Activated B cell treated with CpG ODN at 0.5 μM for 24 hours (primary cell): Measurements from ENCODE around the gene S100A11. TPM values are rescaled to one million over a fixed set of nuclear protein-coding genes. Genes with fewer than 3 reads are reported as not detected.
A peak's percentile ranks its signal among the peaks of the same experiment; 100 is the strongest.

Experiments used
- ATAC-seq: fragments of 200-7000 bp; cut with Tn5 transposase; one replicate; pipeline ENCODE4 v1.10.0; 2021; ENCODE audit warnings: low read depth, mild to moderate bottlenecking, moderate library complexity
- CTCF ChIA-PET: fragments of 350-600 bp; sonication (Branson Sonifier 250); formaldehyde crosslinking; loops from one replicate; lab custom pipeline; 2021; ENCODE audit warnings: antibody characterized with exemption; lab: Charles Lee
- POLR2A ChIA-PET: fragments of 350-600 bp; sonication (Branson Sonifier 250); formaldehyde crosslinking; loops from one replicate; lab custom pipeline; 2021; ENCODE audit warnings: antibody characterized with exemption; lab: Charles Lee
- DNase-seq: peaks from one replicate; pipeline ENCODE4 v3.0.0; 2022
- H3K27ac Mint-ChIP-seq: one replicate; pipeline ENCODE4 v1.8.0; 2020; ENCODE audit warnings: mixed read lengths
- H3K27me3 Mint-ChIP-seq: one replicate; pipeline ENCODE4 v1.8.0; 2021; ENCODE audit warnings: mixed read lengths
- H3K36me3 Mint-ChIP-seq: one replicate; pipeline ENCODE4 v1.8.0; 2021; ENCODE audit warnings: low read depth, mixed read lengths
- H3K4me1 Mint-ChIP-seq: one replicate; pipeline ENCODE4 v1.8.0; 2021; ENCODE audit warnings: mixed read lengths
- H3K4me3 Mint-ChIP-seq: one replicate; pipeline ENCODE4 v1.8.0; 2020; ENCODE audit warnings: mild to moderate bottlenecking, mixed read lengths
- H3K9me3 Mint-ChIP-seq: one replicate; pipeline ENCODE4 v1.8.0; 2020; ENCODE audit warnings: mixed read lengths
- CTCF ChIP-seq: fragments of 200-600 bp; IDR thresholded peaks from one replicate; pipeline ENCODE4 v1.8.0; 2022; ENCODE audit warnings: antibody characterized with exemption, mild to moderate bottlenecking
- intact Hi-C: fragments of 100-400 bp; cut with micrococcal nuclease; formaldehyde crosslinking; loops from one replicate; pipeline ENCODE4 v1.15.1; 2024
- total RNA-seq: library from RNA; stranded (reverse); gene quantifications from 2 replicates; pipeline ENCODE4 v1.2.3, GENCODE V29; 2022

S100A11 gene
- total RNA-seq, 1 donor from 2014 or later: 65.6 TPM

- H3K27ac Mint-ChIP-seq: no peak overlapping the region
- ATAC-seq (no peak), DNase-seq (no peak)
- peaks cover 55% of the 10 kb centered on the region for H3K36me3 Mint-ChIP-seq
- no peaks in the 10 kb centered on the region for H3K9me3 Mint-ChIP-seq
- H3K4me3 Mint-ChIP-seq: no peak overlapping the region
- intact Hi-C loops: no loop called here
- ChIA-PET CTCF (interaction anchor here (5.4 kb wide), 1 partner anchor 15 kb away, joined by 33 read pairs; no protein-coding TSS in a partner anchor), POLR2A (no interaction called here)
- no peak for TF ChIP-seq CTCF
- no peaks in the 10 kb centered on the region for H3K27me3 Mint-ChIP-seq
- H3K4me1 Mint-ChIP-seq: peaks cover 24% of the 10 kb centered on the region
Measured at GRCh38 chr1:151985270-151985669, 51.5 kb downstream of the S100A11 start.

- Mint-ChIP-seq H3K4me3 (no peak overlapping the region), H3K9me3 (no peaks in the 10 kb centered on the region), H3K27ac (no peak overlapping the region), H3K36me3 (peaks cover 55% of the 10 kb centered on the region), H3K4me1 (peaks cover 23% of the 10 kb centered on the region), H3K27me3 (peaks cover 3% of the 10 kb centered on the region)
- ATAC-seq (peak; percentile 18), DNase-seq (no peak)
- CTCF ChIA-PET: interaction anchor here (1.8 kb wide), 1 partner anchor 51 kb away, joined by 6 read pairs; no protein-coding TSS in a partner anchor
- TF ChIP-seq CTCF: no peak
- intact Hi-C loops: loop anchor here (1.0 kb wide), 1 partner anchor 16 kb away; no protein-coding TSS in a partner anchor
- POLR2A ChIA-PET: no interaction called here
Measured at GRCh38 chr1:151984313-151984956, 52.4 kb downstream of the S100A11 start.

Other genes starting within 250 kb of the S100A11 start
- gene TDRKH, start 246.5 kb downstream of the S100A11 start, total RNA-seq: 15.1 and 15.6 TPM in 2 replicates
- not detected in 2 replicates for gene LINGO4, start 231.6 kb downstream of the S100A11 start, total RNA-seq
- 0.09 TPM in 1 of 2 replicates, not detected in the other for gene RORC, start 205.2 kb downstream of the S100A11 start, total RNA-seq
- 0.15 TPM in 1 of 2 replicates, not detected in the other for gene C2CD4D, start 197.2 kb downstream of the S100A11 start, total RNA-seq
- not detected in 2 replicates for gene THEM5, start 183.3 kb downstream of the S100A11 start, total RNA-seq
- 20.4 and 22.8 TPM in 2 replicates for gene THEM4, start 127.5 kb downstream of the S100A11 start, total RNA-seq
- 62.7 and 63.6 TPM in 2 replicates for gene S100A10, start 43.1 kb downstream of the S100A11 start, total RNA-seq
- gene TCHHL1, start 52.1 kb upstream of the S100A11 start, total RNA-seq: not detected in 2 replicates
- gene TCHH, start 78.4 kb upstream of the S100A11 start, total RNA-seq: not detected in 2 replicates
- not detected in 2 replicates for gene RPTN, start 122.2 kb upstream of the S100A11 start, total RNA-seq
- gene HRNR, start 187.2 kb upstream of the S100A11 start, total RNA-seq: not detected in 2 replicates